ENCODE results near the gene CAMK1D.

The CAMK1D gene

DNA sequence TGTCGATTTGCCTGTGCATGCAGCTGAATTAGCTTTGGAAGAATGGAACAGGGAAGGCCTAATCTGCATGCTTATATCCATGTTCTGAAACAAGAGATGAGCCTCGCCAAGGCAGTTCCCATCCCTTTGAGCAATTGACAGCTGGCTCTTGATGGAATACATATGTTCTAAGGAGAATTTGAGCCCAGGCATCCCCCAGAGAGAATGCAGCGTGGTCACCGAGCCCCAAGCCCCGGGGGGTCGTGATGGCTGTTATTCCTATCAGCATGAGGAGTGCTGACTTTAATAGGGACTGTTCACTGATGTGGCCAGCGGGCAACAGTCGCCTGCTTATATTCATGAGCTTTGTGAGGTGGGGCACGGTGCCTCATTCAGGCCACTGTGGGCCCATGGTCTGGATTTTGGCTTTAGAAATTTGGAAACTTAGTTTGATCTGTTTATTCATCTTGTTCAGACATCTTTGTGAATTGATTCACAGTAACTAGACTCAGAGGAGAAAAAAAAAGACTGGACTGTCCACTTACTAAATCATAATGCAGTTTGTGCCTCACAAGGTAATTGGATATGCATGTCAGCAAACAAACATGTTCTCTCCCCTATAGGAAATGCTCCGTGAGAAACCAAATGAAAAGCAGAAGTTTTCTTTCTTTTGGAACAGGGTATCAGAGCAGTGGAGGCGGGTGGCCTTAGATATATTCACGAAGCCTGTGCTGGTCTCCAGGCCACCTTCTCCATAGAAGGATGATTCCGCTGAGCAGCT lies 447.2 kb downstream of the CAMK1D start:
- no peak overlapping the region for H3K27ac ChIP-seq

DNA sequence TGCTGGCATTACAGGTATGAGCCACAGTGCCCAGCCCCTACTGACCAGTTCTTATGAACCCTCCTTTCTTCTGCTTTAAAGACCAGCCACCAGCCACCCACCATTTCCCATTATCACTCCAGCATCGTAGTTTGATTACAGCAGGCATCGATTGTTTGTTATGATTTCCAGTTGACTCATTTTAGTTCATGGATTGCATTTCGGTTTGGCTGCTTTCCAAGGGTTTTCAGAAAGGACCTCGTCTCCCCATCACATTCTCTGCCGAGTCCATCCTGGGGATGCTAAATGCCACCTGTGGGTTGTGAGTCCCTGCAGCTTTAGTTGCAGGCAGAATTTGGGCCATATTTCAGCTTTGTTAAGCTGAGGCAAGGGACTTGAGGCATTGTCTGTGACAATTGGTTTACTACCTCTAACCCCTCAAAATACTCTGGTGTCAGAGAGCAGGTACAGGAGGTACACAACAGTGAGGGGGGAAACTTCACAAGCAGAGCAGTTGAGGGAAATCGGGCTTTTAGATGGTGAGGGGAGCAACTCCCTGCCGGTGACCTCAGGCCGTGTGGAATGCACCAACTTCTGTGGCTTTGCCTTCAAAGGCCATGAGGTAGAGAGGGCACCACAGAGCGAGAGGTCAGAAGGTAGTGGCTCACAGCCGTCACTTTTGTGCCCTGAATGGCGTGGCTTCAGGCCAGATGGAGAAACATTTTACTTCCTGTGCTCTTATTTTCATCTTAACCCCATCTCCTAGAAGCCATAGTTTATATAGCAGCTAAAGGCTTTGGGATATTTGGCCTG lies 448.3 kb downstream of the CAMK1D start:
- no peak overlapping the region for H3K27ac ChIP-seq
- TF ChIP-seq, protein P1, sequence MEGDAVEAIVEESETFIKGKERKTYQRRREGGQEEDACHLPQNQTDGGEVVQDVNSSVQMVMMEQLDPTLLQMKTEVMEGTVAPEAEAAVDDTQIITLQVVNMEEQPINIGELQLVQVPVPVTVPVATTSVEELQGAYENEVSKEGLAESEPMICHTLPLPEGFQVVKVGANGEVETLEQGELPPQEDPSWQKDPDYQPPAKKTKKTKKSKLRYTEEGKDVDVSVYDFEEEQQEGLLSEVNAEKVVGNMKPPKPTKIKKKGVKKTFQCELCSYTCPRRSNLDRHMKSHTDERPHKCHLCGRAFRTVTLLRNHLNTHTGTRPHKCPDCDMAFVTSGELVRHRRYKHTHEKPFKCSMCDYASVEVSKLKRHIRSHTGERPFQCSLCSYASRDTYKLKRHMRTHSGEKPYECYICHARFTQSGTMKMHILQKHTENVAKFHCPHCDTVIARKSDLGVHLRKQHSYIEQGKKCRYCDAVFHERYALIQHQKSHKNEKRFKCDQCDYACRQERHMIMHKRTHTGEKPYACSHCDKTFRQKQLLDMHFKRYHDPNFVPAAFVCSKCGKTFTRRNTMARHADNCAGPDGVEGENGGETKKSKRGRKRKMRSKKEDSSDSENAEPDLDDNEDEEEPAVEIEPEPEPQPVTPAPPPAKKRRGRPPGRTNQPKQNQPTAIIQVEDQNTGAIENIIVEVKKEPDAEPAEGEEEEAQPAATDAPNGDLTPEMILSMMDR (conservative IDR thresholded peaks at IDR 0.05), result no peak

More for the DNA sequence above, 447.2 kb downstream of the CAMK1D start:
- TF ChIP-seq, protein P1 (conservative IDR thresholded peaks at IDR 0.05), result no peak

DNA sequence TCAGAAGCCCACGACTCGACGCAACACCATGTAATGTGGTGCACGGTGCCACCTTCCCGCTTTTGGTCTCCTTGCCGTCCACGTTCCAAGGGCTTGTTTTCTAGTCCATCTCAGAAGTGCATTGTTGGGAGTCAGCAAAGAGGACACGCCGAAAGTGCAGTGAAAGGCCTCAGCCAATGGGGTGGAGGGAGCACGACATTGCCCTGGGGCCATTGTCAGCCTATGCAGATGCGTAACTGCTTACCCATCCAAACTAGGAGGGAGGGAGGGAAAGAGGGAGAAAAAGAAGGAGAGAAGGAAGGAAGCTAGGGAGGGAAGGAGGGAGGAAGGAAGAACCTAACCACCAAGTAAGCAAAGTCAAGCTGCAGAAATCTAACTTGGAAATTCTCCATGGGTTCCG lies 449.8 kb downstream of the CAMK1D start:
- TF ChIP-seq, protein P1 (conservative IDR thresholded peaks at IDR 0.05), result no peak
- H3K27ac ChIP-seq, result no peak overlapping the region

DNA sequence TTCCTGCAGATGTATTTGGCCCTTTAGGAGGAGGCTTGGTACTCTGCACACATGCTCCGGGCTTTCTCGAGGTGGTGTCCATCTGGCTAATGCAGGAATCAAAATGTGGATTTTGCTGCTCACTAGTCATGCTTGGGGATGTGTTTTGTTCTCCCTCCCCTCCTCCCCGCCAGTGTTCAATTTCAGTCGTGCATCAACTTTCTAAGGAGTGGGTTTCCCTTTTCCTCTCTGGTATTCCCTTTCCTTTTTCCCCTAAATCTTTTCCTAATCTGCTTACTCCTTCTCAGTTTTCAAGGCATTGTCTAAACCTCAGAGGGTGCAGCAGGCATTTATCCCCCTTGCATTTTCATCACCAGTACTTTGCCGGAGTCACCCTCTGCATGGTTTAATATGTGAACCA lies 450.4 kb downstream of the CAMK1D start:
- TF ChIP-seq, protein P1 (conservative IDR thresholded peaks at IDR 0.05), result no peak

DNA sequence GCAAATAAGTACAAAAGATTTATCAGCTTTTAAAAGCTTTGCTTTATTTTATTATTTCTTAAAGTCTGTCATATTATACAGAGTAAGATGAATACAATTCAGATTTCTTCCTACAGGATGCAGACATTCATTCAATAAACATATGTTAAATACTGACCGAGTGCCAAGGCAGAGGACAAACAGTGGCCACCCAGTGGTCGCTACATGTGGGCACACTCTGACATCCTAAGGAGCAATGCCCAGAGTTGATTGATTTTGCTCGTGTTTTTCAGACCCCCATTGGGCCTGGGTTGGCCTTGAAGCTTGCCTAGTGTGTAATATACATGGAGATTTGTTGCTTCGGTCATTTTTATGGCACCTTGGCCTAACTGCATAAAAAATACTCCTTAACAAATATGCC lies 451.0 kb downstream of the CAMK1D start:
- TF ChIP-seq, protein P1 (conservative IDR thresholded peaks at IDR 0.05), result peak; percentile 47
- H3K27ac ChIP-seq, result no peak overlapping the region

More for the DNA sequence above, 450.4 kb downstream of the CAMK1D start:
- H3K27ac ChIP-seq, result no peak overlapping the region

DNA sequence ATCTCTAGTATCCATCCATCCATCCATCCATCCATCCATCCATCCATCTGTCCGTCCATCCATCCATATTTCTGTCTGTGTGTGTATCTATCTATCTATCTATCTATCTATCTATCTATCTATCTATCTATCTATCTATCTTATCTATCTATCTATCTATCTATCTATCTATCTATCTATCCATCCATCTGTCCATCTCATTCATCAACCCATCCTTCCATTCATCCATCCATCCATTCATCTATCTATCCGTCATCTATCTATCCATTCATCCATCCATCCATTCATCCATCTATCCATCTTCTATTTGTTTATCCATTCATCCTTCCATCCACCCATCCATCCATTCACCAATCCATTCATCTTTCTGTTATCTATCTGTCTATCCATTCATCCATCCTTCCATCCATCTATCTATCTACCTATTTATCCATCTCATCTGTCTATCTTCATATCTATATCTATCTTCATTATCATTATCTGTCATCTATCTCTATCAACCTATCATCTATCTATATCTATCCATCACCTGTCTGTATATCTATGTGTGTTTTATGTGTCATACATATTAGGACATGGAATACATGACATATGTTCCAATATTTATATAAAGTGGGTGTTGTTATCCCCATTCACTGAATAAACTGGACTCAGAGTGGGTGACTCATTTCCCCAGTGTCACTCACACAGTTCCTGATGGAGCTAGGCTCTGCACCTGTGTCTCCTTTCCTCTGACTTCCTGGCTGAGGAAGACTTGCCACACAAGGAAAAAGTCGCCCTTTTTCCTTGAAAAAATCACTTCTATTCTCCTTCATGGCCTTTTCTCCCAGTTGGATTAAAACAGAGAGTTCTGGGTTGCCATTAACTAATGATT lies 452.1 kb downstream of the CAMK1D start:
- TF ChIP-seq, protein P1 (conservative IDR thresholded peaks at IDR 0.05), result no peak
- no peak overlapping the region for H3K27ac ChIP-seq

DNA sequence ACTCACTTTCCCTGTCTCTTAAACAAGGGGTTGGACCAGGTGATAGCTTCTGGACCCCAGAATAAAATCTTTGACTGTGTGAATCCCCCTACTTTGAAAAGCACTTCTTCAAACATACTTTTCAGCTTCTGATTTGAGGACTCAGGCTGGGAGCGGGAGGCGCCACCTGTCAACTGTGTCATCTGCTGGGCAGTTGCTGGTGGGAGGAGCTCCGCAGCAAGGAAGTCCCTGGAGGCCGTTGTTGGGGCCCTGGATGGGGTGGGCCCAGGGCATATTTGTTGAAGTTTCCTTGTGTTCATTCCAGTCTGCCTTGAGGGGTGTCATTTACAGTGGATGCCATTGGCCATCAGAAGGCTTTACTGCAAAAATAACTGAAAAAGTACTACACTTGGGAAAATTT lies 454.4 kb downstream of the CAMK1D start:
- TF ChIP-seq, protein P1 (conservative IDR thresholded peaks at IDR 0.05), result no peak
- no peak overlapping the region for H3K27ac ChIP-seq

All from VCaP (cell line).